ENCODE measurements around the gene NPAS3. TPM values are rescaled to one million over a fixed set of nuclear protein-coding genes. Genes with fewer than 3 reads are reported as not detected.
A peak's percentile ranks its signal among the peaks of the same experiment; 100 is the strongest.

NPAS3 gene
- total RNA-seq, 1 experiment from 2014 or later, result 0.35 TPM

GRCh38 chr14:33839193-33840076 lies 900.8 kb downstream of the NPAS3 start:
- no peaks in the 10 kb centered on the region for H3K27me3 Mint-ChIP-seq (ENCODE audit: insufficient read depth, unreplicated experiment)
- TF ChIP-seq, protein P1, sequence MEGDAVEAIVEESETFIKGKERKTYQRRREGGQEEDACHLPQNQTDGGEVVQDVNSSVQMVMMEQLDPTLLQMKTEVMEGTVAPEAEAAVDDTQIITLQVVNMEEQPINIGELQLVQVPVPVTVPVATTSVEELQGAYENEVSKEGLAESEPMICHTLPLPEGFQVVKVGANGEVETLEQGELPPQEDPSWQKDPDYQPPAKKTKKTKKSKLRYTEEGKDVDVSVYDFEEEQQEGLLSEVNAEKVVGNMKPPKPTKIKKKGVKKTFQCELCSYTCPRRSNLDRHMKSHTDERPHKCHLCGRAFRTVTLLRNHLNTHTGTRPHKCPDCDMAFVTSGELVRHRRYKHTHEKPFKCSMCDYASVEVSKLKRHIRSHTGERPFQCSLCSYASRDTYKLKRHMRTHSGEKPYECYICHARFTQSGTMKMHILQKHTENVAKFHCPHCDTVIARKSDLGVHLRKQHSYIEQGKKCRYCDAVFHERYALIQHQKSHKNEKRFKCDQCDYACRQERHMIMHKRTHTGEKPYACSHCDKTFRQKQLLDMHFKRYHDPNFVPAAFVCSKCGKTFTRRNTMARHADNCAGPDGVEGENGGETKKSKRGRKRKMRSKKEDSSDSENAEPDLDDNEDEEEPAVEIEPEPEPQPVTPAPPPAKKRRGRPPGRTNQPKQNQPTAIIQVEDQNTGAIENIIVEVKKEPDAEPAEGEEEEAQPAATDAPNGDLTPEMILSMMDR (IDR thresholded peaks at IDR 0.05; ENCODE audit: unreplicated experiment), result peak; percentile 76
- H3K9me3 Mint-ChIP-seq (ENCODE audit: unreplicated experiment), result no peaks in the 10 kb centered on the region
- H3K4me1 Mint-ChIP-seq (ENCODE audit: insufficient read depth, unreplicated experiment), result peaks cover 11% of the 10 kb centered on the region
- H3K36me3 Mint-ChIP-seq (ENCODE audit: insufficient read depth, unreplicated experiment), result peaks cover 6% of the 10 kb centered on the region
- peak; percentile 56 for DNase-seq (ENCODE audit: unreplicated experiment)
- no TSS peak for BruUV-seq (replicated peaks)
- CTCF ChIA-PET, result interaction anchor here (0.6 to 18.2 kb wide), 52 partner anchors 9 to 1392 kb away, joined by 3 to 408 read pairs (median 4); no protein-coding TSS in a partner anchor
- no peak overlapping the region for H3K4me3 Mint-ChIP-seq (ENCODE audit: unreplicated experiment)
- H3K27ac Mint-ChIP-seq (ENCODE audit: low read depth, unreplicated experiment), result no peak overlapping the region
- POLR2A ChIA-PET, result interaction anchor here (0.7 kb wide), 2 partner anchors 242 to 259 kb away, joined by 3 read pairs; no protein-coding TSS in a partner anchor
- intact Hi-C loops (cut with micrococcal nuclease), result loop anchor here (1.0 to 5.0 kb wide), 5 partner anchors 259 to 1263 kb away; no protein-coding TSS in a partner anchor

DNA sequence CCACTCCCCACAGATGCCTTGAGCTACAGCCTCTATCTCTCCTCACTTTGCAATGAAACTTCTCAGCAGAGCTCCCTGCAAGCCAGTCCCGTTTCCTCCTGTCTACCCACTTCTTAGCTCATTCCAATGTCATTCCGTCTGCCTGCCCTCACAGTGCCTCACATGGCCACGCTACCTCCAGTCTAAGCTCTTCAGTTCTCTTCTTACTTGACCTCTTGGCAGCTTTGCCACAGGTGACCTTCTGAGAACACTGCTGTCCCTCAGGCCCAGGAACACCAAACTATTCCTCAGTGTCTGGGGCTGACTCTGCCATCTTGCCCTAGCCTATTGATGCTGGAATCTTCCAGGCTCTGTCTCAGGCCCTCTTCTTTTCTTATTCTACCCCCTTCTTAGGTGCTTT lies 902.1 kb downstream of the NPAS3 start:
- ChIA-PET CTCF (interaction anchor here (0.6 to 18.2 kb wide), 31 partner anchors 8 to 658 kb away, joined by 3 to 408 read pairs (median 6); no protein-coding TSS in a partner anchor), POLR2A (interaction anchor here (0.6 kb wide), 1 partner anchor 460 kb away, joined by 3 read pairs; no protein-coding TSS in a partner anchor)
- intact Hi-C loops (cut with micrococcal nuclease), result no loop called here
- Mint-ChIP-seq H3K9me3 (ENCODE audit: unreplicated experiment) (no peaks in the 10 kb centered on the region), H3K27ac (ENCODE audit: low read depth, unreplicated experiment) (no peak overlapping the region), H3K27me3 (ENCODE audit: insufficient read depth, unreplicated experiment) (no peaks in the 10 kb centered on the region), H3K4me3 (ENCODE audit: unreplicated experiment) (no peak overlapping the region), H3K4me1 (ENCODE audit: insufficient read depth, unreplicated experiment) (peaks cover 10% of the 10 kb centered on the region), H3K36me3 (ENCODE audit: insufficient read depth, unreplicated experiment) (peaks cover 5% of the 10 kb centered on the region)
- no TSS peak for BruUV-seq (replicated peaks)
- DNase-seq (ENCODE audit: unreplicated experiment), result no peak
- TF ChIP-seq, protein P1 (IDR thresholded peaks at IDR 0.05; ENCODE audit: unreplicated experiment), result no peak

DNA sequence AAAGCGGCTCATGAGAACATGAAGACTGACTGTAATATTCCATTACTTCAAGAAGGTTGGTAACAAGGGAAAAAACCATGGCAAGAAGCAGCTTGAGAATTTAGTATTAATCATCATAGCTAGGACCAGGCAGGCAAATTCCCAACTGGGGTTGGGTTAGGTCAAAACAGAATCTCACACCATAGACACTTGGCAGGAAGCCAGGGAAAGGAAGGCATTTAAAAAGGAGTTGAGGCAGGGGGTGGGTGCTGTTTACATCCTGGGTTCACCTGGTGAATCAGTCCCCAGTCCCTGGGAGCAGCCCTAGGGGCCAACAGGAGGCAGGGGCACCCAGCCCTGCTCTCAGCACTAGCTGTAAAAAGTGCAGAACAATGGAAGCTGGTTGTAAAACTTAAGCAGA lies 903.6 kb downstream of the NPAS3 start:
- Mint-ChIP-seq H3K27me3 (ENCODE audit: insufficient read depth, unreplicated experiment) (no peaks in the 10 kb centered on the region), H3K4me3 (ENCODE audit: unreplicated experiment) (no peak overlapping the region), H3K27ac (ENCODE audit: low read depth, unreplicated experiment) (no peak overlapping the region), H3K36me3 (ENCODE audit: insufficient read depth, unreplicated experiment) (no peaks in the 10 kb centered on the region), H3K4me1 (ENCODE audit: insufficient read depth, unreplicated experiment) (no peaks in the 10 kb centered on the region), H3K9me3 (ENCODE audit: unreplicated experiment) (no peaks in the 10 kb centered on the region)
- CTCF ChIA-PET, result interaction anchor here (1.1 to 18.2 kb wide), 11 partner anchors 44 to 655 kb away, joined by 3 to 408 read pairs (median 6); no protein-coding TSS in a partner anchor
- TF ChIP-seq, protein P1 (IDR thresholded peaks at IDR 0.05; ENCODE audit: unreplicated experiment), result no peak
- intact Hi-C loops (cut with micrococcal nuclease), result no loop called here
- no TSS peak for BruUV-seq (replicated peaks)
- DNase-seq (ENCODE audit: unreplicated experiment), result peak; percentile 74
- POLR2A ChIA-PET, result interaction anchor here (0.6 to 1.7 kb wide), 5 partner anchors 254 to 459 kb away, joined by 3 to 5 read pairs (median 4); no protein-coding TSS in a partner anchor

DNA sequence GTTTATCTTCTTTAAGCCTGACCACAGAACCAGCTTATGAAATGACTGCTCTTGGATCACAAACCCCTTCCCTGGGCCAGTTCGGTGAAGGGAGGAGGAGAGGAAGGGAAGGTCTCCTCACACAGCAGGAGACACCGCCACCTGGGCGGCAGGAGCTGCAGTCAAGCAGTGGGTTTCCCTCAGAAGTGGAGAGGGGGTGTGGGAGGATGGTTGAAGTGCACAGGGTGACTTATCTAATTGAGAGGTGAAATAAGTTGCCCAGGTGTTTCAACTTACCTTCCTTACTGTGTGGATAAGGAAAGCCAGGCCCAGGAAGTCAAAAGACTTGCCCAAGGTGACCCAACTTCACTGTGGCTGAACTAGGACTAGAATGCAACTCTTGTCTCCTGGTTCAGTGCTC lies 905.4 kb downstream of the NPAS3 start:
- no TSS peak for BruUV-seq (replicated peaks)
- ChIA-PET CTCF (interaction anchor here (0.7 to 18.2 kb wide), 10 partner anchors 221 to 1269 kb away, joined by 3 to 408 read pairs (median 6); no protein-coding TSS in a partner anchor), POLR2A (no interaction called here)
- H3K9me3 Mint-ChIP-seq (ENCODE audit: unreplicated experiment), result no peaks in the 10 kb centered on the region
- TF ChIP-seq, protein P1 (IDR thresholded peaks at IDR 0.05; ENCODE audit: unreplicated experiment), result no peak
- intact Hi-C loops (cut with micrococcal nuclease), result no loop called here
- no peaks in the 10 kb centered on the region for H3K4me1 Mint-ChIP-seq (ENCODE audit: insufficient read depth, unreplicated experiment)
- no peak overlapping the region for H3K27ac Mint-ChIP-seq (ENCODE audit: low read depth, unreplicated experiment)
- no peak overlapping the region for H3K4me3 Mint-ChIP-seq (ENCODE audit: unreplicated experiment)
- no peaks in the 10 kb centered on the region for H3K27me3 Mint-ChIP-seq (ENCODE audit: insufficient read depth, unreplicated experiment)
- H3K36me3 Mint-ChIP-seq (ENCODE audit: insufficient read depth, unreplicated experiment), result no peaks in the 10 kb centered on the region
- no peak for DNase-seq (ENCODE audit: unreplicated experiment)
